ENCODE data around the gene TNFRSF12A. TPM values are rescaled to one million over a fixed set of nuclear protein-coding genes. Genes with fewer than 3 reads are reported as not detected.
A peak's percentile ranks its signal among the peaks of the same experiment; 100 is the strongest.

Gene TNFRSF12A
- total and polyA plus RNA-seq, 4 experiments from 2014 or later = 0.33 to 1.0 (median 0.58) TPM

- peak overlapping the region; percentile 85 to 99 (median 89) for H3K27ac Mint-ChIP-seq
- Histone ChIP-seq H3K36me3 (ENCODE audit: insufficient read depth, low read length) (peaks cover 12% of the 10 kb centered on the region), H3K27ac (ENCODE audit: low read depth, low read length) (peak overlapping the region; percentile 90), H3K27me3 (ENCODE audit: insufficient read depth, low read length) (no peaks in the 10 kb centered on the region), H3K4me3 (ENCODE audit: low read length in 2 of 2) (peak overlapping the region in 1 of 2 donors; percentile 59), H3K4me1 (ENCODE audit: insufficient read depth, low read length) (peaks cover 51% of the 10 kb centered on the region), H3K9me3 (ENCODE audit: control insufficient read depth in 1 of 2, low read length in 2 of 2) (no peaks in the 10 kb centered on the region)
- peaks cover 0 to 2% of the 10 kb centered on the region in 2 donors for H3K27me3 Mint-ChIP-seq
- H3K9me3 Mint-ChIP-seq = no peaks in the 10 kb centered on the region
- H3K4me3 Mint-ChIP-seq = peak overlapping the region; percentile 79 to 97 (median 86)
- peaks cover 19 to 65% (median 41%) of the 10 kb centered on the region in 4 donors for H3K4me1 Mint-ChIP-seq
- intact Hi-C loops (cut with micrococcal nuclease) = loop anchor here (2.0 to 10.0 kb wide), 2 partner anchors 19 to 117 kb away; no protein-coding TSS in a partner anchor
- peaks cover 3 to 19% of the 10 kb centered on the region in 2 donors for H3K36me3 Mint-ChIP-seq
- POLR2A ChIA-PET (ENCODE audit: partially characterized antibody) = interaction anchor here (0.5 to 5.9 kb wide), 17 partner anchors 9 to 244 kb away, joined by 3 to 89 read pairs (median 3); partner anchors contain the start of gene ZNF213
- peak; percentile 54 to 94 (median 62) for DNase-seq
- CTCF ChIA-PET (ENCODE audit: partially characterized antibody) = interaction anchor here (1.5 to 18.6 kb wide), 6 partner anchors 9 to 150 kb away, joined by 3 to 444 read pairs (median 13); partner anchors contain the start of gene CLDN9
Measured at GRCh38 chr16:3021449-3022207, 1.5 kb downstream of the TNFRSF12A start.

- intact Hi-C loops (cut with micrococcal nuclease) = loop anchor here (10.0 kb wide), 1 partner anchor 117 kb away; no protein-coding TSS in a partner anchor
- peaks cover 18% of the 10 kb centered on the region for H3K36me3 ChIP-seq (ENCODE audit: insufficient read depth, low read length)
- no peaks in the 10 kb centered on the region for H3K27me3 ChIP-seq (ENCODE audit: insufficient read depth, low read length)
- Mint-ChIP-seq H3K9me3 (no peaks in the 10 kb centered on the region), H3K27me3 (peaks cover 0 to 2% of the 10 kb centered on the region in 2 donors), H3K27ac (peak overlapping the region; percentile 87 to 99 (median 89)), H3K36me3 (peaks cover 3 to 20% of the 10 kb centered on the region in 2 donors), H3K4me3 (peak overlapping the region; percentile 38 to 97 (median 90)), H3K4me1 (peaks cover 19 to 66% (median 41%) of the 10 kb centered on the region in 4 donors)
- peaks cover 51% of the 10 kb centered on the region for H3K4me1 ChIP-seq (ENCODE audit: insufficient read depth, low read length)
- POLR2A ChIA-PET (ENCODE audit: partially characterized antibody) = interaction anchor here (0.5 to 5.9 kb wide), 9 partner anchors 8 to 136 kb away, joined by 3 to 89 read pairs (median 3); no protein-coding TSS in a partner anchor
- DNase-seq = peak; percentile 39 to 93 (median 47)
- peak overlapping the region; percentile 90 for H3K27ac ChIP-seq (ENCODE audit: low read depth, low read length)
- CTCF ChIA-PET (ENCODE audit: partially characterized antibody) = interaction anchor here (1.3 to 18.6 kb wide), 6 partner anchors 9 to 149 kb away, joined by 3 to 444 read pairs (median 13); partner anchors contain the start of gene CLDN9
- peak overlapping the region in 1 of 2 donors; percentile 3 for H3K4me3 ChIP-seq (ENCODE audit: low read length in 2 of 2)
- H3K9me3 ChIP-seq (ENCODE audit: control insufficient read depth in 1 of 2, low read length in 2 of 2) = no peaks in the 10 kb centered on the region
Measured at GRCh38 chr16:3022208-3022683, 2.1 kb downstream of the TNFRSF12A start.

- Histone ChIP-seq H3K36me3 (ENCODE audit: insufficient read depth, low read length) (peaks cover 20% of the 10 kb centered on the region), H3K9me3 (ENCODE audit: control insufficient read depth in 1 of 2, low read length in 2 of 2) (no peaks in the 10 kb centered on the region), H3K4me1 (ENCODE audit: insufficient read depth, low read length) (peaks cover 52% of the 10 kb centered on the region), H3K27ac (ENCODE audit: low read depth, low read length) (peak overlapping the region; percentile 90), H3K4me3 (ENCODE audit: low read length in 2 of 2) (peak overlapping the region in 1 of 2 donors; percentile 85), H3K27me3 (ENCODE audit: insufficient read depth, low read length) (no peaks in the 10 kb centered on the region)
- H3K27ac Mint-ChIP-seq = peak overlapping the region; percentile 85 to 99 (median 92)
- DNase-seq = peak in 1 of 5 donors; percentile 60
- POLR2A ChIA-PET (ENCODE audit: partially characterized antibody) = interaction anchor here (0.6 to 5.9 kb wide), 11 partner anchors 8 to 136 kb away, joined by 3 to 89 read pairs (median 6); partner anchors contain the start of genes MMP25, PKMYT1 and ZNF213
- intact Hi-C loops (cut with micrococcal nuclease) = loop anchor here (10.0 kb wide), 1 partner anchor 118 kb away; no protein-coding TSS in a partner anchor
- CTCF ChIA-PET (ENCODE audit: partially characterized antibody) = interaction anchor here (1.3 to 18.6 kb wide), 6 partner anchors 8 to 149 kb away, joined by 3 to 444 read pairs (median 13); partner anchors contain the start of gene CLDN9
- H3K4me1 Mint-ChIP-seq = peaks cover 19 to 66% (median 43%) of the 10 kb centered on the region in 4 donors
- H3K27me3 Mint-ChIP-seq = peaks cover 0 to 2% of the 10 kb centered on the region in 2 donors
- peak overlapping the region; percentile 87 to 97 (median 93) for H3K4me3 Mint-ChIP-seq
- H3K36me3 Mint-ChIP-seq = peaks cover 3 to 22% of the 10 kb centered on the region in 2 donors
- H3K9me3 Mint-ChIP-seq = no peaks in the 10 kb centered on the region
Measured at GRCh38 chr16:3022684-3023414, 2.7 kb downstream of the TNFRSF12A start.

- Mint-ChIP-seq H3K4me1 (peaks cover 21 to 68% (median 44%) of the 10 kb centered on the region in 4 donors), H3K4me3 (peak overlapping the region; percentile 87 to 97 (median 93)), H3K27ac (peak overlapping the region; percentile 92 to 99 (median 98)), H3K27me3 (peaks cover 0 to 2% of the 10 kb centered on the region in 2 donors), H3K9me3 (no peaks in the 10 kb centered on the region), H3K36me3 (peaks cover 3 to 22% of the 10 kb centered on the region in 2 donors)
- no peaks in the 10 kb centered on the region for H3K27me3 ChIP-seq (ENCODE audit: insufficient read depth, low read length)
- H3K4me3 ChIP-seq (ENCODE audit: low read length in 2 of 2) = peak overlapping the region; percentile 38 to 85
- ChIA-PET POLR2A (ENCODE audit: partially characterized antibody) (interaction anchor here (0.6 to 5.9 kb wide), 9 partner anchors 7 to 127 kb away, joined by 3 to 89 read pairs (median 7); partner anchors contain the start of genes MMP25, PKMYT1 and ZNF213), CTCF (ENCODE audit: partially characterized antibody) (interaction anchor here (0.9 to 18.6 kb wide), 7 partner anchors 8 to 148 kb away, joined by 3 to 444 read pairs (median 4); partner anchors contain the start of gene CLDN9)
- DNase-seq = no peak
- intact Hi-C loops (cut with micrococcal nuclease) = loop anchor here (10.0 kb wide), 1 partner anchor 119 kb away; no protein-coding TSS in a partner anchor
- no peaks in the 10 kb centered on the region for H3K9me3 ChIP-seq (ENCODE audit: control insufficient read depth in 1 of 2, low read length in 2 of 2)
- peaks cover 50% of the 10 kb centered on the region for H3K4me1 ChIP-seq (ENCODE audit: insufficient read depth, low read length)
- H3K27ac ChIP-seq (ENCODE audit: low read depth, low read length) = peak overlapping the region; percentile 90
- H3K36me3 ChIP-seq (ENCODE audit: insufficient read depth, low read length) = peaks cover 20% of the 10 kb centered on the region
Measured at GRCh38 chr16:3023415-3023668, 3.2 kb downstream of the TNFRSF12A start.

GRCh38 chr16:3023669-3024478 is 3.7 kb downstream of the TNFRSF12A start, which contains the start of the genes HCFC1R1 and THOC6:
HCFC1R1 (minus strand) TSS chr16:3023942; CDS start chr16:3023941, 1 bp downstream.
THOC6 (plus strand) TSS chr16:3024035; CDS start chr16:3024327, 292 bp downstream.
- H3K27ac ChIP-seq (ENCODE audit: low read depth, low read length) = peak within 1 kb of the TSS; percentile 90
- H3K4me3 Mint-ChIP-seq = peak within 1 kb of the TSS; percentile 87 to 97 (median 93)
- H3K9me3 Mint-ChIP-seq = no peaks in the 10 kb centered on the region
- CTCF ChIA-PET (ENCODE audit: partially characterized antibody) = interaction anchor here (0.9 to 18.6 kb wide), 5 partner anchors 10 to 106 kb away, joined by 3 to 444 read pairs (median 10); partner anchors contain the start of gene CLDN9
- no peaks in the 10 kb centered on the region for H3K27me3 Mint-ChIP-seq
- peak within 1 kb of the TSS; percentile 38 to 85 for H3K4me3 ChIP-seq (ENCODE audit: low read length in 2 of 2)
- no peaks in the 10 kb centered on the region for H3K9me3 ChIP-seq (ENCODE audit: control insufficient read depth in 1 of 2, low read length in 2 of 2)
- intact Hi-C loops (cut with micrococcal nuclease) = loop anchor here (1.0 to 10.0 kb wide), 2 partner anchors 21 to 119 kb away; no protein-coding TSS in a partner anchor
- H3K4me1 ChIP-seq (ENCODE audit: insufficient read depth, low read length) = peaks cover 56% of the 10 kb centered on the region
- H3K27ac Mint-ChIP-seq = peak within 1 kb of the TSS; percentile 97 to 99 (median 99)
- peaks cover 2% of the 10 kb centered on the region for H3K27me3 ChIP-seq (ENCODE audit: insufficient read depth, low read length)
- H3K36me3 Mint-ChIP-seq = peaks cover 3 to 22% of the 10 kb centered on the region in 2 donors
- peaks cover 20% of the 10 kb centered on the region for H3K36me3 ChIP-seq (ENCODE audit: insufficient read depth, low read length)
- peak; percentile 95 to 97 (median 95) for DNase-seq
- POLR2A ChIA-PET (ENCODE audit: partially characterized antibody) = interaction anchor here (0.6 to 5.9 kb wide), 10 partner anchors 7 to 126 kb away, joined by 3 to 89 read pairs (median 6); partner anchors contain the start of genes MMP25, PKMYT1 and ZNF213
- peaks cover 22 to 67% (median 45%) of the 10 kb centered on the region in 4 donors for H3K4me1 Mint-ChIP-seq
